ENCODE data around the gene MADD. TPM values are rescaled to one million over a fixed set of nuclear protein-coding genes. Genes with fewer than 3 reads are reported as not detected.
"Not testable (repeated sequence)": the region's sequence is repeated elsewhere in the genome, so short reads cannot be mapped to it uniquely, and the experiment has no call there.

MADD gene
- total RNA-seq, 2 donors from 2014 or later, result 155 to 209 TPM

DNA sequence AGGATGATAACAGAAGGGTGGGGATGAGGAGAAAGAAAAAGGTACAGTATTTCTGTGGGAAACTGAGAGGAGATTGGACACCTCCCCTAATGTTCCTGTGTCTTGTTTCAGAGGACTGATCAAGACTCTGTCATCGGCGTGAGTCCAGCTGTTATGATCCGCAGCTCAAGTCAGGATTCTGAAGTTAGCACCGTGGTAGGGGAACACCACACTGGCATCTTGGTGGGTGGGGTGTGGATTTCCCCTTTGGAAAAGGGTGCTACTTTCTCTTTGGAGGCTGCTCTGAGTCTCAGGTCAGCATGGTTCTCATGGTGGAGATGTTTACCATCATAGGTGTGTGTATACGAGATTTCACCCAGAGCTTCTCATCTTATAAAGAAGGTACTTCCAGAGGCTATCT is 25.5 kb downstream of the MADD start:
- no peaks in the 10 kb centered on the region for H3K27me3 Mint-ChIP-seq
- ATAC-seq, result no peak
- H3K4me3 Mint-ChIP-seq, result no peak overlapping the region
- H3K9me3 ChIP-seq (ENCODE audit: control insufficient read depth, low read length, poor library complexity, severe bottlenecking), result no peaks in the 10 kb centered on the region
- no peak for DNase-seq
- H3K36me3 Mint-ChIP-seq (ENCODE audit: low read depth), result peaks cover 9% of the 10 kb centered on the region
- peaks cover 7% of the 10 kb centered on the region for H3K4me1 Mint-ChIP-seq
- peak overlapping the region; percentile 63 for H3K27ac Mint-ChIP-seq

DNA sequence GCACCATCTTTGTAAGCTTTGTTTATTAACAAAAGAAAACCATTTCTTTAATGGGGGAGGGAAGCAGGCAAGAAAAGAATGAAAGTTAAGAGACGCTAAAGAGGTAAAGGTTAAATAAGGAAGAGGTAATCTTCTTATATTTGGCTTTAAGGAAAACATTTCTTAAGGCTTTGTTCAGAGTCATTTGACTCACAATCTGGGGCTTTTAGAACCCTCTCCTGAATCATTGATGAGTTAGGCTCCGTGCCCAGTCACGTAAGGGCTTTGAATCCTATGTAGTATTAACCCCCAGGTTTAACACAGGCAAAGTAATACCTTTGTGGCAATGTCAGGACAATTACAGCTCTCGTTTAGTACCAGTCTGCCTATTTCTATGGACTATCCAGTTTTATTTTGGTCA is 26.1 kb downstream of the MADD start:
- H3K9me3 ChIP-seq (ENCODE audit: control insufficient read depth, low read length, poor library complexity, severe bottlenecking), result no peaks in the 10 kb centered on the region
- Mint-ChIP-seq H3K27me3 (no peaks in the 10 kb centered on the region), H3K36me3 (ENCODE audit: low read depth) (peaks cover 7% of the 10 kb centered on the region), H3K4me1 (peaks cover 5% of the 10 kb centered on the region), H3K4me3 (no peak overlapping the region), H3K27ac (peak overlapping the region; percentile 63)
- ATAC-seq (no peak), DNase-seq (no peak)

DNA sequence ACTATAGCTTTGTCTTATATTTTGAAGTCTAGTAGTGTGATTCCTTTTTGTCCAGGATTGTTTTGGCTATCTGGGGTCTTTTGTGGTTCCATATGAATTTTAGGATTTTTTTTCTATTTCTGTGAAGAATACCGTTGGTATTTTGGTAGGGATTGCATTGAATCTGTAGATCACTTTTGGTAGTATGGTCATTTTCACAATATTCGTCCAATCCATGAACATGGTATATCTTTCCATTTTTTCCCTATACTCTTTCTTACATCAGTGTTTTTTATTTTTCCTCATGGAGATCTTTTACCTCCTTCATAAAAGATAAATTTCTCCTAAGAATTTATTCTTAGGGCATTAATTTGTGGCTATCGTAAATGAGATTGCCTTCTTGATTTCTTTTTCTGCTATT is 29.1 kb downstream of the MADD start:
- Mint-ChIP-seq H3K27ac (no peak overlapping the region), H3K4me1 (peaks cover 5% of the 10 kb centered on the region), H3K27me3 (no peaks in the 10 kb centered on the region), H3K36me3 (ENCODE audit: low read depth) (peaks cover 13% of the 10 kb centered on the region), H3K4me3 (no peak overlapping the region)
- ATAC-seq, result no peak
- DNase-seq, result no peak
- H3K9me3 ChIP-seq (ENCODE audit: control insufficient read depth, low read length, poor library complexity, severe bottlenecking), result no peaks in the 10 kb centered on the region

DNA sequence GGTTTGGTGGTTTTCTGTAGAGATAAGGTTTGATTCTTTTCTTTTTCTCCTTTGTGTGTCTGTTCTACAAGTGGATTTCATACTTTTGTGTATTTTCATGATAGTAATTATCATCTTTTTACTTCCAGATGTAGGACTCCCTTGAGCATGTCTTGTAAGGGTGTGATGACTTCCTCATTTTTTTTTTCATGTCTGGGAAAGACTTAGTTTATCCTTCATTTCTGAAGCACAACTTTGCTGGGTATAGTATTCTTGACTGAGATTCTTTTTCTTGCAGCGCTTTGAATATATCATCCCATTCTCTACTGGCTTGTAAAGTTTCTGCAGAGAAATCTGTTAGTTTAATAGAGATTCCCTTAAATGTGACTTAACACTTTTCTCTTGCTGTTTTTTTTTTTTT is 32.9 kb downstream of the MADD start:
- no peak overlapping the region for H3K4me3 Mint-ChIP-seq
- H3K27ac Mint-ChIP-seq, result no peak overlapping the region

DNA sequence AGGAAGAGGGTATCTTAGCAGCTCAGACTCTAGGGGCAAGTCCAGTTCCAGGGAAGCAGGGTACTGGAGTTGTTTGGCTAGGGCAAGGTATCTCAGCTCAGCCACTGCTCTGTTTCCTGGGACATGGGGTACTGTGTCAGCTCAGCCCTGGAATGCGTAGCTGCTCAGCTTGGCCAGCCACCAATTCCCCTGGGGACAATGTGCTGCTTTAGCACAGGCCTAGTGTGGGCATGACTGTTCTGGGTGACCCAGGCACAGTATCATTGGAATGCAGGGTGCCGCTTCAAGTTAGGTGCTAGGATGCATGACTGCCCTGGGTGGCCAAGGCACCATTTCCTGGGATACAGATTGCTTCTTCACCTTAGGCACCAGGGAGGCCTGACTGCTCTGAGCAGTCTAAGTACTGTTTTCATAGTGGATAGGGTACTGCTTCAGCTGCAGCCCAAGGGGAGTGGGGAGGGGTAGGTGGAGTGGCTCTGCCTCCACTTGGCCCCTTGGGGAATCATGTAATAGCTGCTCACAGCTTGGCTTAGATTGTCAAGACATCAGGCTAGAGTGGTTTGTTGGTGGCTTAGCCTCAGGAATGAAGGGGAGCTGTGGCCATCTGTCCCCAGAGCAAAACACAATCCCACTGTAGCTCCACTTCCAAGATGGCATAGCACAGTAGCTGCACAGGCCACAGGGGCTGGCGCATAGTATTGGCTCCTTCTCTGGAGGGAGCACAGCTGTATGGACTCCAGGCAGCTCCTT is 36.0 kb downstream of the MADD start:
- H3K36me3 Mint-ChIP-seq (ENCODE audit: low read depth), result peaks cover 13% of the 10 kb centered on the region
- H3K4me3 Mint-ChIP-seq, result no peak overlapping the region
- DNase-seq (no peak), ATAC-seq (no peak)
- peak overlapping the region; percentile 61 for H3K27ac Mint-ChIP-seq
- no peaks in the 10 kb centered on the region for H3K9me3 ChIP-seq (ENCODE audit: control insufficient read depth, low read length, poor library complexity, severe bottlenecking)
- peaks cover 6% of the 10 kb centered on the region for H3K4me1 Mint-ChIP-seq
- no peaks in the 10 kb centered on the region for H3K27me3 Mint-ChIP-seq

More for the DNA sequence above, 32.9 kb downstream of the MADD start:
- no peak for DNase-seq
- ATAC-seq, result no peak
- Mint-ChIP-seq H3K4me1 (peaks cover 9% of the 10 kb centered on the region), H3K36me3 (ENCODE audit: low read depth) (peaks cover 15% of the 10 kb centered on the region), H3K27me3 (no peaks in the 10 kb centered on the region)
- no peaks in the 10 kb centered on the region for H3K9me3 ChIP-seq (ENCODE audit: control insufficient read depth, low read length, poor library complexity, severe bottlenecking)

DNA sequence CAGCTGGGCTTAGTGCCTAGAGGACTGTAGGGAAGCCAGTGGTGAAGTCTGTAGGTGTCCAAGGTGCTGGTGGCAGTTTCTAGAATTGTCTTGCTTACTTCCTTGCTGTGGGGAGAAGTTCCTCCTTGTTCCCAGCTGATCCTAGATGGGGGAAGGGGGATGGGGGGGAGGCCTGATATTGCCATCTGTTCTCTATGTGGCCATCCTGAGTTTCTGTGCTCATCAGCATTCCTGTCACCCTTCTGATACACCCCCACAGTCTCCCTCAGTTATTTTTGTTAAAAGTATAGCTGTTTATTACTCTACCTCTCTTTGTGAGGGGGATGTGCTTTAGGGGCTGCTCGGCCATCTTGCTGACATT is 36.5 kb downstream of the MADD start:
- H3K27ac Mint-ChIP-seq, result no peak overlapping the region

DNA sequence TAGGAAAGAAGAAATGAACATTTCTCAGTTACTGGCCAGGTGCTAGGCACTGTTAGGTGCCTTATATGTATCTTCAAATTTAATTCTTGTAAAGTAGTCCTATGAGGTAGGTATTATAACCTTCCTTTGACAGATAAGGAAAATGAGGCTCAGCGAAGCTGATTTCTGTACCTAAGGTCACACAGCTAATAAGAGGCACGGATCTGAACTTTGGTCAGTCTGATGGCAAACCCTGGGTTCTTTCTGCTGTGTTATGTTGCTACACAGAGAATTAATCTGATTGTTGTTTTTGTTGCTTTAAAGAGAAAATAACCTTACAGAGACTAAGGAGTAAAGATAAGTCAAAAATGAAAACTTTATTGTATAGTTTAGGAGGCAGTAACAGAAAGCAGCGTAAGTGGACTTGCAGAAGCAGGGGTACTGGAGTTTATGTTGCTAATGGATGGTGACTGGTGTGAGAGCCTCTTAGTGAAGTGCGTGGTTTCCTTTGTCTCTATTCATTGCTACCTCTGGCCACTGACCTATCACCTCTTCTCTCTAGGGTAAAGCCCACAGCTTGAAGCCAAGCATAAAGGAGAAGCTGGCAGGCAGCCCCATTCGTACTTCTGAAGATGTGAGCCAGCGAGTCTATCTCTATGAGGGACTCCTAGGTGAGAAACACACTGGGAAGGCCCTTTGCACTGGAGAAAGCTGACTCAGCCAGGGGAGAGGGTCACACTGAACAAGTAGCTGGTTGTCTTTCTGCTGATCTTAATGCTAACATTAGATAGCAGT is 38.3 kb downstream of the MADD start:
- no peaks in the 10 kb centered on the region for H3K9me3 ChIP-seq (ENCODE audit: control insufficient read depth, low read length, poor library complexity, severe bottlenecking)
- no peaks in the 10 kb centered on the region for H3K27me3 Mint-ChIP-seq
- H3K4me1 Mint-ChIP-seq, result peaks cover 4% of the 10 kb centered on the region
- peaks cover 6% of the 10 kb centered on the region for H3K36me3 Mint-ChIP-seq (ENCODE audit: low read depth)
- no peak overlapping the region for H3K27ac Mint-ChIP-seq
- H3K4me3 Mint-ChIP-seq, result no peak overlapping the region
- DNase-seq, result no peak
- ATAC-seq, result no peak

More for the DNA sequence above, 36.5 kb downstream of the MADD start:
- H3K27me3 Mint-ChIP-seq, result no peaks in the 10 kb centered on the region
- no peak for DNase-seq
- peaks cover 4% of the 10 kb centered on the region for H3K4me1 Mint-ChIP-seq
- H3K36me3 Mint-ChIP-seq (ENCODE audit: low read depth), result peaks cover 11% of the 10 kb centered on the region
- no peak overlapping the region for H3K4me3 Mint-ChIP-seq
- no peak for ATAC-seq
- H3K9me3 ChIP-seq (ENCODE audit: control insufficient read depth, low read length, poor library complexity, severe bottlenecking), result no peaks in the 10 kb centered on the region

DNA sequence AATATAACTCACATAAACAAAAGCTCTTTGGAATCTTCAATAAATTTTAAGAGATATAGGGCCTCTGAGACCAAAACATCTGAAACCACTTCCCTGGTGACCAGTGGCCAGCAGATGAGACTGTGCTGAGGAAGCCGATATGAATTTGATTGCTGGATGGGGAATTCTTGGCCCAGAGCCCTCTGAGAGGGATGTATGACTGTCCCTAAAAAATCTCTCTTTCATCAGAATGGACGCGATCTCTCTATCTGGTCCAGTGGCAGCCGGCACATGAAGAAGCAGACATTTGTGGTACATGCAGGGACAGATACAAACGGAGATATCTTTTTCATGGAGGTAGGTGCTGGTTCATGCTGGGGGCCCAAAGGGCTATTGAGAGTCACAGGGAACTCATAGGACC is 45.1 kb downstream of the MADD start:
- ATAC-seq (no peak), DNase-seq (no peak)
- Mint-ChIP-seq H3K27ac (no peak overlapping the region), H3K36me3 (ENCODE audit: low read depth) (peaks cover 6% of the 10 kb centered on the region), H3K4me1 (peaks cover 5% of the 10 kb centered on the region), H3K27me3 (no peaks in the 10 kb centered on the region), H3K4me3 (no peak overlapping the region)
- no peaks in the 10 kb centered on the region for H3K9me3 ChIP-seq (ENCODE audit: control insufficient read depth, low read length, poor library complexity, severe bottlenecking)

DNA sequence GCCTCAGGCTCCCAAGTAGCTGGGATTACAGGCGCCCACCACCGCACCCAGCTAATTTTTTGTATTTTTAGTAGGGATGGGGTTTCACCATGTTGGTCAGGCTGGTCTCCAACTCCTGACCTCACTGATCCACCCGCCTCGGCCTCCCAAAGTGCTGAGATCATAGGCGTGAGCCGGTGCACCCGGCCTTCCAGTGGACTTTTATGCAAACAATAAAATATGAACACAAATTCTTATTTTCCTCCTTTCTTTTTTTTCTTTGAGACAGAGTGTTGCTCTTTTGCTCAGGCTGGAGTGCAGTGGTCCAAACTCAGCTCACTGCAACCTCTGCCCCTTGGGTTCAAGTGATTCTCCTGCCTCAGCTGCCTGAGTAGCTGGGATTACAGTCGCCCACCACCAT is 46.6 kb downstream of the MADD start:
- not testable (repeated sequence) for DNase-seq; H3K36me3 Mint-ChIP-seq (ENCODE audit: low read depth); H3K9me3 ChIP-seq (ENCODE audit: control insufficient read depth, low read length, poor library complexity, severe bottlenecking); H3K27me3 Mint-ChIP-seq; H3K4me1 Mint-ChIP-seq; ATAC-seq; H3K4me3 Mint-ChIP-seq
- peak overlapping the region; percentile 77 for H3K27ac Mint-ChIP-seq

DNA sequence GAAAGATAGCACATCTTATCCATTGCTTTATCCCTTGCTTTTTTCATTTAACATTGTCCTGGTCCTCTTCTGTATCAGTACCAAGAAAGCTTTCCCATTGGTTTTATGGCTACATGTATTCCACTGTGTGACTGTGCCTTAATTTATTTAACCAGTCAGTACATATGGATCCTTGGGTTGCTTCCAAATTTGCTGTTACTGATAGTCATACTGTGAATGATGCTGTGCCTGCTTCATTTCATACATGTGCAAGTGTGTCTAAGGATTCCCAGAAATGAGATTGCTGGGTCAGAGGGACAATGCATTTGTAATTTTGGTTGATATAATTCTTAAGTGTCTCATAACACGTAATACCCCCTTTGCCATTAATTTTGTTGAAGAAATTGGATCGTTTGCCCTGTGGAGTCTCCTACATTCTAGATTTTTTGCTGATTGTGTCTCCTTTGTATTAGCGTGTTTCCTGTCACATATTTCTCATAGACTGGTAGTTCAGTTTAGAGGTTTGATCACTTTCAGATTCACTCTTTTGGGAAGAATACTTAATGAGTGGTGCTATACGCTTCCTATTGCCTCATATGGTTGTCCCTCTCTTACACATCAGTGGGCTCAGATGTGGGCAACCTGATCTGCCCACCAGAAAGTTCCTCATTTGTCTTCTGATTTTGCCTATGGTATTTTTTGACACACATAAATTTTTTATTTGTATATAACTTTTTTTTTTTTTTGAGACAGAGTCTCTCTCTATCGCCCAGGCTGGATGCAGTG is 47.3 kb downstream of the MADD start:
- peak overlapping the region; percentile 77 for H3K27ac Mint-ChIP-seq
- H3K9me3 ChIP-seq (ENCODE audit: control insufficient read depth, low read length, poor library complexity, severe bottlenecking), result no peaks in the 10 kb centered on the region
- ATAC-seq (peak; percentile 57), DNase-seq (no peak)
- H3K27me3 Mint-ChIP-seq, result no peaks in the 10 kb centered on the region
- peaks cover 9% of the 10 kb centered on the region for H3K36me3 Mint-ChIP-seq (ENCODE audit: low read depth)
- peaks cover 5% of the 10 kb centered on the region for H3K4me1 Mint-ChIP-seq
- H3K4me3 Mint-ChIP-seq, result peak overlapping the region; percentile 53

DNA sequence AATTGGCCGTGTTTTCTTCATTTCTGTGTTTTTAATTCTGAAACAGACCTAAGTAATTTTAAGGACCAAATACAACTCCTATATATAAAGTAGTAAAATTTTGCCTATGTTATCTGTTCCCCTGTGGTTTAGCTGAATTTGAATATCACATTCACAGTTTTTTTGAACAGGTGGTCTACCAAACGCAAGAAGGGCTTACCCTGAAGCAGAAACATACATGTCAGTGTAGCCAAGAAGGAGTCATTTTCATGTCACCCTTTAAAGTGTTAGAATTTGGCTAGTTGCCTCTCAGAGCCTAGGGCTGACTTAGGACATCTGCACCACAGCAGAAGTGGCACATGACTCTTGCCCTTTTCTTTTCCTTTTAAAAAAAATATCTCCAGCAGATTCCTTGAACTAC is 48.2 kb downstream of the MADD start:
- no peaks in the 10 kb centered on the region for H3K27me3 Mint-ChIP-seq
- peaks cover 9% of the 10 kb centered on the region for H3K36me3 Mint-ChIP-seq (ENCODE audit: low read depth)
- H3K4me1 Mint-ChIP-seq, result peaks cover 5% of the 10 kb centered on the region
- H3K9me3 ChIP-seq (ENCODE audit: control insufficient read depth, low read length, poor library complexity, severe bottlenecking), result no peaks in the 10 kb centered on the region
- no peak for DNase-seq
- H3K27ac Mint-ChIP-seq, result no peak overlapping the region
- ATAC-seq, result no peak
- no peak overlapping the region for H3K4me3 Mint-ChIP-seq

DNA sequence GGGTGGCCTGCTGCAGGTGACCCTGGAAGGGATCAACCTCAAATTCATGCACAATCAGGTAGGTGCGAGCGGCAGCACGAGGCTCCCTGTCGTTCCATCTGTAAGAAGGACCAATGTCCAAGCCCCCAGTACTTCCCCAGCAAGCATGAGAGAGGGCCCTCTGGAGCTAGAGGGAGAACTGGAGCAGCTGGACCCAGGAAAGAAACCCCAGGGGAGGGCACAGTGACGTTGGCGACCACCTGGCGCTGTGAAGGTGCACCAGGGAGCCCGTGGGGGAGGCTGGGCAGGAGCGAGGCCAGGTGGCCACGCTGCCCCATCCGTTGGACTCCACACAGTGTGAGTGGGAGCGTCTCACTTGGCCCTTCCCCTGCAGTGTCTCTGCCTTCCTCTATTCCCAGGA is 54.6 kb downstream of the MADD start:
- no peaks in the 10 kb centered on the region for H3K9me3 ChIP-seq (ENCODE audit: control insufficient read depth, low read length, poor library complexity, severe bottlenecking)
- peaks cover 6% of the 10 kb centered on the region for H3K4me1 Mint-ChIP-seq
- H3K4me3 Mint-ChIP-seq, result peak overlapping the region; percentile 61
- DNase-seq, result no peak
- no peak for ATAC-seq
- H3K36me3 Mint-ChIP-seq (ENCODE audit: low read depth), result peaks cover 18% of the 10 kb centered on the region
- H3K27ac Mint-ChIP-seq, result peak overlapping the region; percentile 51
- H3K27me3 Mint-ChIP-seq, result no peaks in the 10 kb centered on the region

DNA sequence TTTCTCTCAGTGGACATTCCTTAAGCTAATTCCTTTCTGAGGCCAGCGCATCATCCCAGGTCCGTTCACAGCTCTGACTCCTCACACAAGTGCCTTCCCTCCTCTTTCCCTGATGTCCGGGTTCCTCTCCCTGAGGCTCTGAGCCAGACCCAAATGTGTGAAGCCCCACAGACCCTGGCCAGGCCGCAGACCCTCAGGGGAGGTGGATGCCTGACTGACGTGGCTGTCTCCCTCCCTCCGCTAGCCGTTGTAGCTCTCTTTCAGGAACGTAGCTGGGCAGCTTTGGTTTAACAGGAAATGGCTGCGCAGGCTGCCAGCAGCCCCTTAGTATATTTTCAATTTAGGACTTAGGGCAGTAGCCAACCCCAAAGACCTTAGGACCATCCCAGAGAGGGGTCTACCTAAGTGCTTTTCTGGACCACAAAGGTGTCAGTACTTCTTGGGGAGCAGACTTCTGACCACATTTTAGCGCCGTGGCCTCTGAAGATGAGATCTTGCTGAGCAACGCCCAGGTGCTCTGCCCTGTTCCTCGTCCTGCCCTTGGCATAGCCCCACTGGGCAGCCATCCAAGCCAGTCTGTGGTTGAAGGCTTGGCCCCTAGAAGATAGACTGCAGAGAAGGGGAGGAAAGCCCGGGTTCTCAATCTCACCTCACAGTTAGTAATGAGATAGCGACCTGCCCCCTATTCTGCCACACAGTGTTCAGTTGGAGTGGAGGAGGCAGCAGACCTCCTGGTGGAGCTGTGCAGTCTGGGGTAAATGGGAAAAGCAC is 55.5 kb downstream of the MADD start:
- DNase-seq (no peak), ATAC-seq (no peak)
- H3K36me3 Mint-ChIP-seq (ENCODE audit: low read depth), result peaks cover 18% of the 10 kb centered on the region
- H3K4me1 Mint-ChIP-seq, result peaks cover 6% of the 10 kb centered on the region
- no peaks in the 10 kb centered on the region for H3K27me3 Mint-ChIP-seq
- peak overlapping the region; percentile 51 for H3K27ac Mint-ChIP-seq
- no peak overlapping the region for H3K4me3 Mint-ChIP-seq
- no peaks in the 10 kb centered on the region for H3K9me3 ChIP-seq (ENCODE audit: control insufficient read depth, low read length, poor library complexity, severe bottlenecking)
